ENCODE results near the gene GPR39. TPM values are rescaled to one million over a fixed set of nuclear protein-coding genes. Genes with fewer than 3 reads are reported as not detected.

GPR39 gene
- total and polyA plus RNA-seq, 2 donors (not counting 3 experiments of a cell fraction or from before 2014, with no cell fraction given): 0.03 to 0.20 TPM

DNA sequence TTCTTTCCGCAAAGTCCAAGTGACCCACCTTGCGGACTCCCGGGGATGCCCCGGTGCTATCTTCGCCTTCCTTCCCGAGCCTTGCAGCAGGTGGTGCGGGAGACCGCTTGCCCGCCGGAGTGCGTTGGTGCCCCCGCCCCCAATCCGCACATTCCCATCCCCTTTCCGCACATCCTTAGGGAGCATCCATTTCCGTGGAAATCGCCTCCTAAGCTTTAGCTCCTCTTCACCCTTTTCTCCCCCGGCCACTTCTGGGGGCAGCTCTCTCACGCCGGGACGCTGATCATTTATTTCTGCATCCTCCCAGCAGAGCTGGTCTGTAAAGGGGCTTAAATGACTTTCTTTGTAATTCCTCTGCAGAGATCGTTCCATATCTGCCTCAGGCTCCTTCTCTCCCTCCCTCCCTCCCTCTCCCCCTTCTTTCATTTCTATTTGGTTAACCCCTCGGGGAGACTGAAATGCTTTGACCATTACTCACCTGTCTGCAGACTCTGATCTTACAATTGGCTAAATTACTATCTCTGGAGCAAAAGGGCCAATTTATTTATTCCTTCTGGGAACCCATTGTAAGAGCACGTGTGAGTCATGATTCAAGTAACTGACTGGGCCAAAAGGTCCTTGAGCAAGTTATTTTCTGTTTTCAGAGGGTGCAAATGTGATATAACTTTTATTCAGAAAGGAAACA is 254.7 kb downstream of the GPR39 start:
- no TSS peak for BruUV-seq (replicated peaks)
- Histone ChIP-seq H3K4me2 (ENCODE audit: insufficient read depth, low read length) (peak overlapping the region; percentile 76), H3K27me3 (ENCODE audit: control insufficient read depth in 2 of 2, insufficient read depth in 2 of 2, low read length in 2 of 2) (no peaks in the 10 kb centered on the region), H2AFZ (ENCODE audit: low read depth, low read length) (peak overlapping the region; percentile 73), H3K9me3 (replicated peaks; ENCODE audit: control insufficient read depth, insufficient read depth, low read length) (no peaks in the 10 kb centered on the region), H3K36me3 (ENCODE audit: control insufficient read depth in 2 of 2, extremely low read depth in 1 of 2, insufficient read depth in 2 of 2, low read length in 2 of 2) (no peaks in the 10 kb centered on the region), H3K79me2 (ENCODE audit: control insufficient read depth, insufficient read depth, low read length) (peaks cover 10% of the 10 kb centered on the region), H3K9me1 (replicated peaks; ENCODE audit: control insufficient read depth, extremely low read depth, insufficient read depth, low read length) (no peaks in the 10 kb centered on the region), H3K27ac (ENCODE audit: insufficient read depth, low read depth, low read length) (peak overlapping the region; percentile 69), H4K20me1 (replicated peaks; ENCODE audit: control insufficient read depth, extremely low read depth, insufficient read depth, low read length) (no peaks in the 10 kb centered on the region), H3K4me3 (replicated peaks in 1 of 3; ENCODE audit: insufficient read depth in 1 of 3, low read depth in 1 of 3, low read length in 3 of 3) (peak overlapping the region; percentile 55 to 76 (median 75)), H3K4me1 (ENCODE audit: control insufficient read depth, extremely low read depth, insufficient read depth, low read length) (peaks cover 29% of the 10 kb centered on the region), H3K9ac (replicated peaks; ENCODE audit: extremely low read depth, insufficient read depth, low read length) (peak overlapping the region; percentile 59)
- intact Hi-C loops (cut with micrococcal nuclease) (loop anchor here (1.0 to 5.0 kb wide), 7 partner anchors 20 to 1171 kb away; no protein-coding TSS in a partner anchor), dilution Hi-C loops (cut with MboI; ENCODE audit: extremely low pct_ligation_motif_present, low sequenced_read_pairs) (no loop called here)
- ChIA-PET CTCF (no interaction called here), POLR2A (no interaction called here)
- TF ChIP-seq FOS (IDR thresholded peaks at IDR 0.05; ENCODE audit: borderline replicate concordance, insufficient read depth, low read length) (peak; percentile 93), POLR2A (IDR thresholded peaks at IDR 0.05; ENCODE audit: low read depth, low read length) (peak; percentile 46), EZH2 (IDR thresholded peaks at IDR 0.05; ENCODE audit: borderline replicate concordance, low read depth, low read length, severe bottlenecking) (no peak), GATA2 (IDR thresholded peaks at IDR 0.05; ENCODE audit: insufficient read depth, insufficient read length, low read depth, low read length) (peak; percentile 59), POLR2AphosphoS5 (IDR thresholded peaks at IDR 0.05; ENCODE audit: insufficient read depth, low read depth, low read length) (no peak), MAX (IDR thresholded peaks at IDR 0.05; ENCODE audit: insufficient read depth, insufficient read length) (peak; percentile 29), JUN (IDR thresholded peaks at IDR 0.05; ENCODE audit: borderline replicate concordance, insufficient read depth, insufficient read length, low read depth) (peak; percentile 47)
- peak; percentile 86 for DNase-seq (ENCODE audit: low read depth, low spot score)
- peak; percentile 93 for FAIRE-seq
